CD4-positive, alpha-beta T cell (primary cell): ENCODE results near the gene GLOD4. TPM values are rescaled to one million over a fixed set of nuclear protein-coding genes. Genes with fewer than 3 reads are reported as not detected.

Experiments used
- ATAC-seq: fragments of 200-7000 bp; cut with Tn5 transposase; one replicate; pipeline ENCODE4 v1.10.0; 2022; ENCODE audit warnings: mild to moderate bottlenecking; ENCODE audit not compliant: poor library complexity
- CTCF ChIA-PET: fragments of 350-600 bp; sonication (Branson Sonifier 250); formaldehyde crosslinking; loops from one replicate; lab custom pipeline; 2021; ENCODE audit warnings: antibody characterized with exemption, inconsistent platforms; lab: Charles Lee
- POLR2A ChIA-PET: fragments of 350-600 bp; sonication (Branson Sonifier 250); formaldehyde crosslinking; loops from one replicate; lab custom pipeline; 2021; ENCODE audit warnings: antibody characterized with exemption, inconsistent platforms; lab: Charles Lee
- DNase-seq, 14 experiments: peaks; one replicate each; pipeline ENCODE4 v3.0.0-alpha.2; 2013 to 2020; ENCODE audit warnings: mixed read lengths in 2 of 14
- H3K27ac ChIP-seq, 2 donors: one replicate each; pipeline versions ENCODE4 v1.5.1 to v1.7.0; 2013; ENCODE audit warnings: low read length in 2 of 2, low read depth in 1 of 2, mild to moderate bottlenecking in 1 of 2
- H3K27me3 ChIP-seq, 2 experiments: 1 replicate in 1 of 2; 2 replicates in 1 of 2; pipeline versions ENCODE4 v1.6.1 to v1.7.0; 2013; ENCODE audit warnings: low read length in 2 of 2, control low read depth in 1 of 2, mild to moderate bottlenecking in 1 of 2, moderate library complexity in 1 of 2; ENCODE audit not compliant: insufficient read depth in 2 of 2, control insufficient read depth in 1 of 2
- H3K36me3 ChIP-seq: one replicate; pipeline ENCODE4 v1.6.1; 2013; ENCODE audit warnings: low read length, control low read depth; ENCODE audit not compliant: insufficient read depth
- H3K4me1 ChIP-seq: one replicate; pipeline ENCODE4 v1.6.1; 2013; ENCODE audit warnings: low read length, control low read depth; ENCODE audit not compliant: insufficient read depth
- H3K4me3 ChIP-seq: one replicate; pipeline ENCODE4 v1.5.1; 2013; ENCODE audit warnings: mild to moderate bottlenecking, low read length, moderate library complexity
- H3K9me3 ChIP-seq, 2 experiments: 1 replicate in 1 of 2; 2 replicates in 1 of 2; pipeline versions ENCODE4 v1.6.1 to v1.7.0; 2013; ENCODE audit warnings: low read length in 2 of 2, mild to moderate bottlenecking in 2 of 2, control low read depth in 1 of 2, moderate library complexity in 1 of 2; ENCODE audit not compliant: control insufficient read depth in 1 of 2, insufficient read depth in 1 of 2
- H3K27ac Mint-ChIP-seq: one replicate; pipeline ENCODE4 v1.8.0; 2020; ENCODE audit warnings: mixed read lengths
- H3K27me3 Mint-ChIP-seq: one replicate; pipeline ENCODE4 v1.8.0; 2021; ENCODE audit warnings: mixed read lengths
- H3K36me3 Mint-ChIP-seq: one replicate; pipeline ENCODE4 v1.8.0; 2021; ENCODE audit warnings: low read depth, mixed read lengths
- H3K4me1 Mint-ChIP-seq: one replicate; pipeline ENCODE4 v1.8.0; 2021; ENCODE audit warnings: low read depth, mixed read lengths
- H3K4me3 Mint-ChIP-seq: one replicate; pipeline ENCODE4 v1.8.0; 2020; ENCODE audit warnings: mild to moderate bottlenecking, mixed read lengths
- H3K9me3 Mint-ChIP-seq: one replicate; pipeline ENCODE4 v1.8.0; 2020; ENCODE audit warnings: mixed read lengths
- CTCF ChIP-seq: fragments of 200-600 bp; IDR thresholded peaks from one replicate; pipeline ENCODE4 v1.8.0; 2022; ENCODE audit warnings: antibody characterized with exemption, mild to moderate bottlenecking
- intact Hi-C, 2 experiments: fragments of 100-400 bp; cut with DNase I in 1 of 2; cut with micrococcal nuclease in 1 of 2; formaldehyde crosslinking; loops; one replicate each; pipeline versions ENCODE4 v1.15.1 to v1.9.0; 2023 to 2025; cut with DNase I, micrococcal nuclease
- total RNA-seq, 174 experiments: library from RNA in 2 of 174; stranded (reverse) in 2 of 174; gene quantifications; one replicate each; pipeline ENCODE4 v1.2.3 and lab custom pipeline; 2021 to 2026

Gene GLOD4
- total RNA-seq, 2 experiments from 2014 or later, result 88.0 to 89.3 TPM

GRCh38 chr17:773467-774312 lies 8.4 kb downstream of the GLOD4 start:
- Mint-ChIP-seq H3K27ac (no peak overlapping the region), H3K4me3 (no peak overlapping the region), H3K4me1 (peaks cover 10% of the 10 kb centered on the region), H3K36me3 (peaks cover 95% of the 10 kb centered on the region), H3K27me3 (no peaks in the 10 kb centered on the region), H3K9me3 (no peaks in the 10 kb centered on the region)
- Histone ChIP-seq H3K27me3 (no peaks in the 10 kb centered on the region), H3K4me1 (no peaks in the 10 kb centered on the region), H3K9me3 (no peaks in the 10 kb centered on the region), H3K36me3 (peaks cover 91% of the 10 kb centered on the region), H3K27ac (no peak overlapping the region), H3K4me3 (no peak overlapping the region)
- no peak for TF ChIP-seq CTCF
- intact Hi-C loops, result no loop called here
- no peak for DNase-seq
- ATAC-seq, result no peak
- POLR2A ChIA-PET, result interaction anchor here (1.2 kb wide), 2 partner anchors 8 to 21 kb away, joined by 3 to 4 read pairs; partner anchors contain the start of gene GLOD4
- CTCF ChIA-PET, result interaction anchor here (1.0 kb wide), 1 partner anchor 223 kb away, joined by 3 read pairs; the partner anchor contains the start of gene TIMM22

GRCh38 chr17:773016-773415 lies 9.1 kb downstream of the GLOD4 start:
- Mint-ChIP-seq H3K9me3 (no peaks in the 10 kb centered on the region), H3K4me3 (no peak overlapping the region), H3K27ac (no peak overlapping the region), H3K27me3 (no peaks in the 10 kb centered on the region), H3K36me3 (peaks cover 89% of the 10 kb centered on the region), H3K4me1 (peaks cover 10% of the 10 kb centered on the region)
- no peaks in the 10 kb centered on the region for H3K27me3 ChIP-seq
- no peak overlapping the region for H3K27ac ChIP-seq
- no peaks in the 10 kb centered on the region for H3K9me3 ChIP-seq
- ChIA-PET CTCF (interaction anchor here (1.0 kb wide), 1 partner anchor 224 kb away, joined by 3 read pairs; the partner anchor contains the start of gene TIMM22), POLR2A (interaction anchor here (1.2 kb wide), 1 partner anchor 9 kb away, joined by 4 read pairs; the partner anchor contains the start of gene GLOD4)
- H3K4me1 ChIP-seq, result no peaks in the 10 kb centered on the region
- H3K4me3 ChIP-seq, result no peak overlapping the region
- DNase-seq (no peak), ATAC-seq (no peak)
- intact Hi-C loops, result no loop called here
- peaks cover 87% of the 10 kb centered on the region for H3K36me3 ChIP-seq
- no peak for TF ChIP-seq CTCF

GRCh38 chr17:767076-767475 lies 15.0 kb downstream of the GLOD4 start:
- no peak overlapping the region for H3K27ac Mint-ChIP-seq

More at GRCh38 chr17:767076-767475, 15.0 kb downstream of the GLOD4 start:
- ChIA-PET POLR2A (interaction anchor here (0.9 kb wide), 1 partner anchor 15 kb away, joined by 4 read pairs; the partner anchor contains the start of genes GLOD4 and MRM3), CTCF (no interaction called here)
- ATAC-seq, result no peak
- Histone ChIP-seq H3K27me3 (no peaks in the 10 kb centered on the region), H3K36me3 (peaks cover 64% of the 10 kb centered on the region), H3K4me3 (no peak overlapping the region), H3K27ac (no peak overlapping the region), H3K4me1 (no peaks in the 10 kb centered on the region), H3K9me3 (no peaks in the 10 kb centered on the region)
- Mint-ChIP-seq H3K36me3 (peaks cover 65% of the 10 kb centered on the region), H3K4me3 (no peak overlapping the region), H3K4me1 (no peaks in the 10 kb centered on the region), H3K27me3 (no peaks in the 10 kb centered on the region), H3K9me3 (no peaks in the 10 kb centered on the region)
- TF ChIP-seq CTCF, result no peak
- intact Hi-C loops, result no loop called here
- no peak for DNase-seq
